ENCODE data around the gene CRB1. TPM values are rescaled to one million over a fixed set of nuclear protein-coding genes. Genes with fewer than 3 reads are reported as not detected.

The CRB1 gene
- under 0.01 and 0.12 TPM in 2 replicates for total RNA-seq (ENCODE audit: low replicate concordance)

DNA sequence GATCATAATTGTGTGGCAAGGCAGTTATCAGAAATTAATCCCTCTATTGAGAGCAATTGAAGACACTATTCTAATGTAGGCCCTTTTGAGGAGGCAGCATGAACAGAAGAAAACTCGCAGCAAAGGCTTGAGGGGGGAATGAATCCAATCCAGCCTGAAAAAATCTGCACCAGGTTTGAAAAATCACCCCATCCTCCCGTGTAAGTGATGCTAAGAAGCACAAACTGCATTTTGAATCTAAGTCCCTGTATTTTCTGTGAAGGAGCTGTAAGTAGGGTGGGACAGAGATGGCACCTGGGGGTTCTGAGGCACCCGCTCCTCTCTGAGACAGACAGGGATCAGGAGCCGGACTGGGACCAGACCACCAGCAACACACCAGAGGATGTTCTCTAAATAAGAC is at the start of gene CRB1:
CRB1 (plus strand) TSS at position 241 of the 400 bp plus-strand sequence. CDS start 161 bp downstream, outside the sequence.

Other genes with a start within 250 kb of the CRB1 start
- gene F13B, start 201.0 kb upstream of the CRB1 start, total RNA-seq (ENCODE audit: low replicate concordance) = not detected in 2 replicates
- 0.47 and 6.1 TPM in 2 replicates for gene ASPM, start 121.6 kb upstream of the CRB1 start, total RNA-seq (ENCODE audit: low replicate concordance)
- gene ZBTB41, start 67.0 kb upstream of the CRB1 start, total RNA-seq (ENCODE audit: low replicate concordance) = 6.7 and 9.3 TPM in 2 replicates

Data from smooth muscle cell of the coronary artery (primary cell).